ENCODE measurements around the gene KRTAP12-4.
"Not testable (repeated sequence)": the region's sequence is repeated elsewhere in the genome, so short reads cannot be mapped to it uniquely, and the experiment has no call there.

KRTAP12-4 gene

DNA sequence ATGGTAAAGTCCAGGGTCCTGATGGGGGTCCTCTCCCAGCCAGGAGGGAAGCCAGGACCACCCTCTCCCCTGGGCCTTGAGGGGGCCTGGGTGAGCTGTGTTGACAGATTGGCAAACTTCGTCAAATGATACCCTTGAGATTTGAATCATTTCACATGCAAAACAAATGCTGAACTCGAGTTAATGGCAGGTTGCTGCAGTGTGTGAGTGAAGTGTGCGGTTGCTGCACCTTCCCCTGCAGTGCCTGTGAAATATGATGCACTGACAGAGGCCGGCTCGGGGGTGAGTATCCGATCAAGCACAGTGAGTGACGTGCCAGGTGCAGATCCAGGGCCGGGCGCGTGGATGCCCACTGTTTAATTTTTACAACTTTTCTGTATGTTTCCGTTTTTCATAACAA is 33.2 kb upstream of the KRTAP12-4 start:
- H3K4me3 ChIP-seq (ENCODE audit: low read depth, low read length) = no peak overlapping the region

DNA sequence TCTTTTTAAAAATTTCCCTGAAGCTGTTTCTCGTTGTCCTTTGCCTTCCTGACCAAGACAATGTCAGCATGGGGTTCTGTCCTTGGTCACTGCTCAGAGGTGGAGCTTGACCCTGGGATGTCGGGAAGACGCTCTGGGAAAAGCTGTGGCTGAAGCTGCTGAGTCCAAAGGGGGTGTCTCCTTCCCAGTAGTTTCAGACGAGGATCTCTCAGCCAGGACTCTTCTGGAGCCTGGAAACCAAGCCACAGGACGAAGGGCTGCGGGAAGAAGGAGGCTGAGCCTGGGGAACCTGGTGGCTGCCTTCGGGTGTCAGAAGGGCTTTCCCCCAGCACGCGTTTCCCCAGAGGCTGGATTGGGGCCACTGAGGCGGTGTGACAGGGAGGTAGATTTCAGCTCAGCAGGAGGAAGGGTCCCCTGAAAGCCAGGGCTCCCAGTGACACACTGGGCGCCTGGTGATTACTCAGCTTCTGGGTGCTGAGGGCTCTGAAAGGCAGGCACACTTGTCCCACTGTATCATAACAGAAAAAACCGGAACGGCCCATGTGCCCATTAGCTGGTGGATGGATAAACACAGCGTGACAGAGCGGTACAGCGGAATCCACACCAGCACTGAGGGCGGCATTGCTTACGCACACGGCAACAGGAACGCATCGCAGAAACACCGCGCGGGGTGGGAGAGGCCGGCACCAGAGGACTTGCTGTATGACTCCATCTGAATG is 32.5 kb upstream of the KRTAP12-4 start:
- no peak overlapping the region for H3K4me3 ChIP-seq (ENCODE audit: low read depth, low read length)

DNA sequence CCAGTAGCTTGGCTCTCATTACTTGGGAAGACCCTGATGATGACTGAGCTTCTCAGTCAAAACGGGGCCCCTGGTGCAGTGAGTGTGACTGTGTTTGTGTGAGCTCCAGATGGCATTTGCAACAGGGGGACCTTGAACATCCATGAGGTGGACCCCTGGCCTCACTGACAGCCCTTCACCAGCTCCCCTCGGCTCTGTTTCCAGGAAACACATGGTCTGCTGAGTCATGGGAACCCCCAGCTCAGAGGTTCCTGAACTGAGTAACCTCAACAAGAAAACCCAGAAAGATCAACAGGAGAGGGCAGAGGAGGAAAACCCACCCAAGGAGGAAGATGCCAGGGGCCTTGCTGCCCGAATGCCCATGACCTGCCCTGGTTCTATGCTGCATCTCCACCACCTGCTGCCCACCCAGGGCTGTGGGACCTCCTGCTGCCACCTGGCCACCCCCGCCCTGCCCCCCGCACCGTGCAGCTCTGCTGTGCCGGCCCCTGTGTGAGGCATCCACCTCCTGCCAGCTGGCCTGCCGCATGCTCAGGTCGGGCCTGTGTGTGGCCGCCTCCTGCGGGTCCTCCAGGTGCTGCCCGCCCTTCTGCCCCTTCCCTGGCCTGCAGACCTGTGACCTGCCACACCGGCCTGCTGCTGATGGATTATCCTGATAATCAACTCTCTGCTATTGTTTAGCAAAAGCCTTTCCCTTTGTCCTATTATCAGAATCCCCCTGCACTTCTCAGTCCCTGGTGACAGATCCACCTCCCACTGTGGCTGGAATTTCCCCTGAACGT is 31.7 kb upstream of the KRTAP12-4 start:
- no peak overlapping the region for H3K4me3 ChIP-seq (ENCODE audit: low read depth, low read length)

DNA sequence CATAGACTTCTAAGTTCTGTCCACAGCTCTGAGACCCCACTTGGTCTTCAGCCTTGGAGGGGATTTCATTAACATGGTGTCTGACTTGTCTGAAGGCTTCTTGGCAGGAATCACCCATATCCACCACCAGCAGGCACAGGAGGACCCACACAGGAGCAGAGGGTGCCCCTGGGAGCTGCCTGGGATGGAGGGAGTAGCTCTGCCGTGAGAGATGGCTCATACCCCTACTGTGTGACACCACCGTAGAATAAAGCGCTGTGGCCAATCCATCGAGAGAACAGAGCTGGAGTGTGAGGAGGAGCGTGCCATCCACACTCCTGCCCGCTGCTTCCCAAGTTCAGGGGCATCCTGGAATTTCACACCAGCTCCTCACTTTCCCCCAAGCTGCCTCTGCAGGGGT is 30.6 kb upstream of the KRTAP12-4 start:
- H3K4me3 ChIP-seq (ENCODE audit: low read depth, low read length) = not testable (repeated sequence)

DNA sequence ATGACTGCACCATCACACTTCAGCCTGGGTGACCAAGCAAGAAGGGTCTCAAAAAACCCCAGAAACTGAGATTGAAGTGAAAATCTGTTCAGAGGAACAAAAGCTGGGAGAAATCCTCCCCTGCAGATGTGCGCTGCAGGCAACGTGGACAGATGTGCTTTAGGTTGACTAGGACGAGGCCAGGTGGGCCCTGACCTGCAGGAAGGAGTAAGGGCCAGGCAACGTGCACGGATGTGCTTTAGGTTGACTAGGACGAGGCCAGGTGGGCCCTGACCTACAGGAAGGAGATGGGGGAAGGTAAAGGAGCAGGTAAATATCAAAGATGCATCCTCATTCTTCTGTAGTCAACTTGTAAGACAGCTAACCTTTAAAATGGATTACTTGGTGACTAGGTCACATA is 30.0 kb upstream of the KRTAP12-4 start:
- H3K4me3 ChIP-seq (ENCODE audit: low read depth, low read length) = no peak overlapping the region

DNA sequence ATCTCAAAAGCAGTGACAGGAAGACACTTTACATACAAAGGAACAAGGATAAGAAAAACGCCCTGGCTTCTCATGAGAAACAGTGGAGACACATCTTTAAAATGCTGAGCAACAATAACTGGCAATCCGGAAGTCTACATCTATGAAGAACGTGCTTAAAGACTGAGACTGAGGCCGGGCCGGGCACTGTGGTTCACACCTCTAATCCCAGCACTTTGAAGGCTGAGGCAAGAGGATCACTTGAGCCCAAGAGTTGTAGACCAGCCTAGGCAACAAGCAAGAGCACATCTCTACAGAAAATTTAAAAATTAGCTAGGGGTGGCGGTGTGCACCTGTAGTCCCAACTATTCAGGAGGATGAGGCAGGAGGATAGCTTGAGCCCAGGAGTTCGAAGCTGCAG is 29.6 kb upstream of the KRTAP12-4 start:
- H3K4me3 ChIP-seq (ENCODE audit: low read depth, low read length) = no peak overlapping the region

DNA sequence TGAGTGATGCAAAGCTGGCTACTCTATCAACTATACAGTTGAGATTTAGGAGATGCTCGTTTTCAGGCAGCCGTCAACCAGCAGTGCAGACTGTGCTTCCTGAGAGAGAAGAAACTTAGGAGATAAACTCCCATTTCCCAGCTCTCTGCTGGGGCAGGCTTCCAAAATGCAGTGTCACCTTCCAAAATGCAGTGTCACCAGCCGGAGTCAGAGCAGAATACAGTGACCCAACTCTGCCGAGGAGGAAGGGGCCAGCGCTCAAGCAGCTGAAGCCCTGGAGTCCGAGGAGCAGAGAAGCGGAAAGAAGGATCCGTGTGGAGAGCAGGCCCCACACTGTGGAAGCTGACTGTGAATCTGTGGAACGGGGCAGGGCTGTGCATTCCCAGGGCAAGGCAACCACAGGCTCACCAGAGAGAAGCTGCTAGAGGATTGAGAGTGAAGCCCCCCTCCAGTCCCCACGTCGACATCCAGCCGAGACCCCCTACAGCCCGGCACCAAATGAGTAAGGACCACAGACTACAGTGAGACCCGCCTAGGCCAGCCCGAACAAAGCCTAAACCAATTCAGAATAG is 28.2 kb upstream of the KRTAP12-4 start:
- no peak overlapping the region for H3K4me3 ChIP-seq (ENCODE audit: low read depth, low read length)

DNA sequence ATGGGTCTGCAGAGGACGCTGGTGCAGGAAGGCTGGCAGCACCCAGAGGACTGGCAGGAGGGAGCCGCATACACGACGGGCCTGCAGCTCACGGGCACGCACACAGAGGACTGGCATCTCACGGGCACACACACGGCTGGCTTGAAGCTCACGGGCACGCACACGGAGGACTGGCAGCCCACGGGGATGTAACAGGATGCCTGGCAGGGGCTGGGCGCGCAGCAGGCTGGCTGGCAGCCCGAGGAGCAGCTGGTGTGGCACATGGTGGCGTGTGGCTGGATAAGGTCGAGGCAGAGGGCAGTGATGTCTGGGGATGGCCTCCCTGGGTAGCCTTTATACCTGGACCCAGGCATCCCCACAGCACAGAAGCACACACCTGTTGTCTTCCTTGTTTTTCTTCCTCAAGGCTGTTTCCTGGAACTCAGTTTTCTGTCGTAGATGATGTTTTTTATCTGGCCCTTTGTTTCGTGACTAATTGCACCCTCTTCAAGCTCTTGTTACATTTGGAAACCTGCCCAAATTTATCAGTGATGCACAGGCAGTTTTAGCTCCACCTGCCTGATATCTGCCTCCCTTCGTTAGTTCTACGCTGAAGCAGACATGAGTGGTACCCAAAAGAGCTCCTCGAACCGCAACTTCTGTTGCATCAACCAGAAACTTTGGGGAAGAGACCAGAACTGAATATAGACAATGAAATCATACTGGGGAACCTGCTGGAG is 27.6 kb upstream of the KRTAP12-4 start, which contains the start of gene KRTAP12-1:
Gene KRTAP12-1, minus strand, starts transcription at position 303 of the 719 bp plus-strand sequence. Its CDS starts 40 bp downstream, at position 263.
- no peak within 1 kb of the TSS for H3K4me3 ChIP-seq (ENCODE audit: low read depth, low read length)

DNA sequence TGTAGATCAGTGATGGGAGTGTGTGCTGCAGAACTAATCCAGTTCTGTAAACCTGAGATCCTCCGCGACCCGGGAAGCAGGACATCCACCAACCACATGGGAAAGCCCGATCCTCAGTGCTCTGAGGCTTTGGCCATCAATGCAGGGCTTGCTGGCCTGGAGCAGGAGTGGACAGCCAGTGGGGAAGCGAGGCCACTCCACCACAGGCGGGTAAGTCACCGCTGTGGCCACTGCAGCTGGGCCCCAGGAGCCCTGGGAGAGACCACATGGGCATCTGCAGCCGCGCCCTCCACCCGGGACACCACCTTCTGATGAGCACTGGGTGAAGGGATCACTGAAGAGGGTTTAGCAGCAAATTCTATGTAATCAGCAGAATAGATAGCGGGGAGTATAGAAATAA is 26.7 kb upstream of the KRTAP12-4 start:
- no peak overlapping the region for H3K4me3 ChIP-seq (ENCODE audit: low read depth, low read length)

DNA sequence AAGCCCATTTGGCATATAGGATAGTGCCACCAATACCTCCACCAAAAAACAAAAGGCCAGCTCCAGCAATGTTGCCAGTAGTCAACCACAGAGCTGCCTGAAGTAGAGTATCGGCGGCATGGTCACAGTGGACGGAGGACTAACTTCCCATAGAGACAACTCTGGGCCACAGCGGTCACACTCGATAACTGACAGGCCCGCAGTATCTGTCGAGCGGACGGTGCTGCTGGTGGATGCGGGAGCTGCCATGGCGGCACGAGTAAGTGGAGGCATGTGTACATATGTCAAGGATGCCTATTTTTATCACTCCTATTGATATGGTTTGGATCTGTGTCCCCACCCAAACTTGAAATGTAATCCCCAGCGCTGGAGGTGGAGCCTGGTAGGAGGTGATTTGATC is 23.4 kb upstream of the KRTAP12-4 start:
- H3K4me3 ChIP-seq (ENCODE audit: low read depth, low read length) = no peak overlapping the region

DNA sequence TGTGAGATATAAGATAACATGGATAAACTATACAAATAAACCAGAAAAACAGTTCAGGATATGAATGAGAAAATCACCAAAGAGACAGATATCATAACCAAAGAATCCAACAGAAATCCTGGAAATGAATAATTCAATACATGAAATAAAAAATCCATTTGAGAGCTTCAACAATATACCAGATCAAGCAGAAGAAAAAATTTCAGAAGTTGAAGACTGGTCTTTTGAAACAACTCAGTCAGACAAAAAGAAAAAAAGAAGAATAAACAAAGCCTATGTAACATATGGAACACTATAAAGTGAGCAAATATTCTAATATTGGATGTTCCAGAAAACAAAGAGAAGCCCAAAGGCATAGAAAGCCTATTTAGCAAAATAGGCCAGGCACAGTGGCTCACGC is 17.5 kb upstream of the KRTAP12-4 start:
- H3K4me3 ChIP-seq (ENCODE audit: low read depth, low read length) = no peak overlapping the region

DNA sequence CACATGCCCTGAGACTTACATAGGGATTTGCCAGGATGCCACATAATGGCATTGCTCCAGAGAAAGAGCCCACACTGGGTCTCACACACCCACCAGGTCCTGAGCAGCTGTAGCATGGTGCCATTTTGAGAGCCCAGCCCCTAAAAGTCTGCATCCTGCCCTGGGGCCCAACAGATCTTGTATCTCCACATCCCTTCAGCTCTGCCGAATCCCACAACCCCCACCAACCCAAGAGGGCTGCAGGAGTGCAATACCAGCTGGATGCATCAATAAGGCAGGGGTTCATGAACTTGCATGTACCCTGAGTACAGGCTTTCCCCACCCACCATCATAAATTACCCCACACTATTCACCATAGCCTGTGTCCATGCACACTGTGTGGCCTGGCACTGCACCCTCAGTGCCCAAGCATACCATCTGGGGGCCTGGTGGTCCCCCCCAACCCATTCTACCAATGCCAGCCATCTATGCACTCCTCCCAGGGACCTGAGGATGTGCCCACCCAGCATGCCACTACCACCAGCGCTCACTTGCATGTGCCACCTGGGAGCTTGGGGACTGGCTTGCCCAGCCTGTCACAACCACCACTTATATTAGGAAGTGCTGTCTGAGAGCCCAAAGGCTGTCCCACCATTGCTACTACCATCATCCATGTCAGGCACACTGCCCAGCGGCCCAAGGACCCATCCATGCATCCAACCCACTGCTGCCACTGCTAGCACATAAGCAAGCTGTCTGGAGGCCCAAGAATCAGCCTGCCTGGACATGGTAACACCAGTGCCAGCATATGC is 16.4 kb upstream of the KRTAP12-4 start:
- H3K4me3 ChIP-seq (ENCODE audit: low read depth, low read length) = no peak overlapping the region

DNA sequence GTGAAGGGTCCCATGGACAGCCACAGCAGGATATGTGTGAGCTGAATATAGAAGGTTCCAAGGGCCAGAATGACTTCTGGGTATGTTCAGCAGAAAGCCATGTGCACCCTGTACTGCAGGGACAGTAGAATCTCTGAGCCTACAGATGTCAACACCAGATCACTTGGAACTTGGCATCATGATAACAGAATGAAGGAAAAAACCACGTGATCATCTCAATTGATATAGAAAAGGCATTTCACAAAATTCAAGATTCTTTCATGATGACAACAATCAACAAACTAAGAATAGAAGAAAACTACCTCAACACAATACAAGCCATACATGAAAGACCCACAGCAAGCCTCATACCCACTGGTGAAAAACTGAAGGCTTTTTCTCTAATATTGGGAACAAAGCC is 13.2 kb upstream of the KRTAP12-4 start:
- H3K4me3 ChIP-seq (ENCODE audit: low read depth, low read length) = no peak overlapping the region

DNA sequence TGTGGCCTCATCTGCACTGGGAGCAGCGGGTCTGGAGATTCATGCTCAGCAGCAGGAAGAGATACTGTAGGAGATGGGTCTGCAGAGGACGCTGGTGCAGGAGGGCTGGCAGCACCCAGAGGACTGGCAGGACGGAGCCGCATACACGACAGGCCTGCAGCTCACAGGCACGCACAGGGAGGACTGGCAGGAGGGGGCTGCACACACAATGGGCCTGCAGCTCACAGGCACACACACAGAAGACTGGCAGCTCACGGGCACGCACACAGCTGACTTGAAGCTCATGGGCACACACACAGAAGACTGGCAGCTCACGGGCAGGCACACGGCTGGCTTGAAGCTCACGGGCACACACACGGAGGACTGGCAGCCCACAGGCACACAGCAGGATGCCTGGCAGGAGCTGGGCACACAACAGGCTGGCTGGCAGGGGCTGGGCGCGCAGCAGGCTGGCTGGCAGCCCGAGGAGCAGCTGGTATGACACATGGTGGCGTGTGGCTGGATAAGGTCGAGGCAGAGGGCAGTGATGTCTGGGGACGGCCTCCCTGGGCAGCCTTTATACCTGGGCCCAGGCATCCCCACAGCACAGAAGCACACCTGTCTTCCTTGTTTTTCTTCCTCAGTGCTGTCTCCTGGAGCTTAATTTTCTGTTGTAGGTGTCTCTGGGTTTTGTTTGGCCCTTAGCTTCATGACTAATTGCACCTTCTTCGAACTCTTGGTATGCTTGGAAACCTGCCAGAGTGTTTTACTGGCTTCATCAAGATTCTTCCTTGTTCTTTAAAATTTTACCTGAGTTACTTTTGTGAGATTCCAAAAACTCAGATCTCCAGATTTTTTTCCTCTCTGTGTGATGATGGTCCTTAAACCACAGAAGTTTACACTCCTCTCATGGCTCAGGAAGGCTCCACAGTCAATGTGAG is 12.2 kb upstream of the KRTAP12-4 start, which contains the start of gene KRTAP12-2:
Gene KRTAP12-2, minus strand, starts transcription at position 527 of the 920 bp plus-strand sequence. Its CDS starts 41 bp downstream, at position 486.
- H3K4me3 ChIP-seq (ENCODE audit: low read depth, low read length) = no peak within 1 kb of the TSS

DNA sequence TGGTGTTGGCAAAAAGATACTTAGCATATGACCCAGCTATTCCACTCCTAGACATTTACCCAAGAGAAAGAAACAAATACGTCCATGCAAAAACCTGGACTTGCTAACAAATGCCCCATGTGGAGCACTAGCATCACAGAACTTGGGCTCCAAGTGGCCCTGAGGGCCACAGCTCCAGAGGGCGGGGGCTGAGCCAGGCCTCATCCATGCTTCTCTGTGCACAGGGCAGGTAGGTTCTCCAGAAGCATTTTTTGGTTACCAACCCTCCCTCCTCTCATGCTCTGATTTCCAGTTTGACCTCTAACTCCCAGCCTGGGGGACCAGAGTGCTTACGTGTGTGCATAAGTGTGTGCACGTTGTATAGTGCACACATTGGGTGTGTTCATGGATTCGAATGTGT is 10.2 kb upstream of the KRTAP12-4 start:
- H3K4me3 ChIP-seq (ENCODE audit: low read depth, low read length) = no peak overlapping the region

DNA sequence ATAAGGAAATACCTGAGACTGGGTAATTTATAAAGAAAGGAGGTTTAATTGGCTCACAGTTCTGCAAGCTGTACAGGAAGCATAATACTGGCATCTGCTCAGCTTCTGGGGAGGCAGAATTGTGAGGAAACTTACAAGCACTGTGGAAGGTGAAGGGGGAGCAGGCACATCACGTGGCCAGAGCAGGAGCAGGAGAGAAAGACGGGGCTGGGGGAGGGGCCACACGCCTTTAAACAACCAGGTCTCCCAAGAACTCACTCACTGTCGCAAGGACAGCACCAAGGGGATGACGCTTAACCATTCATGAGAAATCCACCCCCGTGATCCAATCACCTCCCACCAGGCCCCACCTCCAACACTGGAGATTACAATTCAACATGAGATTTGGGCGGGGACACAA is 7.1 kb upstream of the KRTAP12-4 start:
- H3K4me3 ChIP-seq (ENCODE audit: low read depth, low read length) = not testable (repeated sequence)

DNA sequence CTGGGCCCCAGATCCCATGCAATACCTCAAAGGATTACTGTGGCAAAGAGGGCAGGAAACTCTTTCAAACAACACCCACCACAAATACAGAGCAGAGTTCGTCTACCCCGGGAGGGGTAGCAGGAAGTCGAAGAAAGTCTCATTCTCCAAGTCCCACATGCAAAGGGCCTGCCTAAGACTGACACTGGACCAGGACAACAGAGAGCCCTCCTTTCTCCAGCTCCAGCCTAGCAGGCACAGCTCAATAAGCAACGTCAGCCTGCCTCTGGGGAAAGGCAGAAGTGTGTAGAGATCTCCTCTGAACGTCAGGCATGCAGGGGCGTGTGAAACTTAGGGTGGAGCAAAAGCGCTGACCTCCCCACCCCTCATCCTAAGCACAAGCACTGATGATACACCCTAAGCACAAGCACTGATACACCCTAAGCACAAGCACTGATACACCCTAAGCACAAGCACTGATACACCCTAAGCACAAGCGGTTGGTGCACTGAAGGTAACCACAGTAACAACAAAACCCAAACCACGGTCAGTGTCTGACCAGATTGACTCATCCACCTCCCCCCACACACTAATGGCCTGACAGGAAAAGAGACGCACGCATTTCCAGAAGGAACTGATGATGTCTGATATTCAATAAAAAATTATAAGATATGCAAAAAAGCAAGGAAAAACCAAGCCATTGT is 4.6 kb upstream of the KRTAP12-4 start:
- no peak overlapping the region for H3K4me3 ChIP-seq (ENCODE audit: low read depth, low read length)

DNA sequence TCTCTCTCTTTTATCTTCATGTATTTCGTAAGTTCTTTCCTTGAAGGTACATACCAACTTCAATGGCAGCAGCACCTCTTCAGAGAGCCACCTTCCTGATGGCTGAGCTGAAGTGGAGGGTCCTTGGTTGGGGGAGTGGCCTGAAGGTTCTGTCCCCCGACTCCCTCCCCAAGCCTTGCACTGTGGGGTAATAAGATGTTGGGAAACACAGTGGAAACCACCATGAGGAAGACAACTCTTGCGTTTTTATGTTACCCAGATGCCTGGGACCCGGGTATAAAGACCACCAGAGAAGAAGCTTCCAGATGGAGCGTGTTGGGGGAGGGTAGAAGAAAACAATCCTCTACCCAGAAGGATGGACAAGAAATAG is 4.1 kb upstream of the KRTAP12-4 start:
- H3K4me3 ChIP-seq (ENCODE audit: low read depth, low read length) = no peak overlapping the region

All from iPS-11a (cell line).